GM18526 (cell line): Measurements from ENCODE around the gene PLB1.

Experiments
- POLR2A ChIP-seq: IDR thresholded peaks from 3 replicates; pipeline ENCODE4 v1.6.1; 2011; ENCODE audit not compliant: insufficient read length; ENCODE audit errors: extremely low read depth

Gene PLB1

GRCh38 chr2:28556303-28556702 is 60.4 kb downstream of the PLB1 start:
- no peak for TF ChIP-seq POLR2A

GRCh38 chr2:28557389-28558131 is 61.7 kb downstream of the PLB1 start:
- no peak for TF ChIP-seq POLR2A

DNA sequence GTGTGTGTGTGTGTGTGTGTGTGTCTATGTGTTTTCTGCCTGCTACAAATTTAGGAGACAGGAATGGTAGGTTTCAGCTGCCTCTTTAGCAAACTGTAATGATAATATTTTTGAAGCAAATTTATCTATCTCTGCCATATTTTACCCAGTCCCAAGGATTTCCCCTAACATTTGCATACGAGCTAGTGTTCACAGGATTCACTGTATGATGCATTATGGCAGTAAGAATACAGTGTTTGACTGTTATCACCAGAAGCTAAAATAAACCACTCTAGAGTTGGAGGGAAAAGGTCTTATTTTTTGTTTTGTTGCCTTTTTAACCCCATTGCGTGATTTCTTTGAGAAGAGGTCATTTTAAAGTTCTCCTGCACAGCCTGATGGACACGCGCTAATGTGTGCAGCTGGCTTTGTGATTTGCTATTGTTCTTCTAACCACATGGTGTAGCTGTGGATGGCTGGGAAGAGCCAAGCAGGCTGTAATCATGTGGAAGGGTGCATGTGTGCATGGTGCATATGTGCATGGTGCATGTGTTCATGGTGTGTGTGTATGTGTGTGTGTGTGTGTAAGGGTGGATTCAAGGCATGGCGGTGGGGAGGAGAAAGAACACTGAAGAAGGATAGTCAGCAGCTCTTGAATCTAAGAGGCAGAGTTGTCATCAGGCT is 62.4 kb downstream of the PLB1 start:
- no peak for TF ChIP-seq POLR2A

DNA sequence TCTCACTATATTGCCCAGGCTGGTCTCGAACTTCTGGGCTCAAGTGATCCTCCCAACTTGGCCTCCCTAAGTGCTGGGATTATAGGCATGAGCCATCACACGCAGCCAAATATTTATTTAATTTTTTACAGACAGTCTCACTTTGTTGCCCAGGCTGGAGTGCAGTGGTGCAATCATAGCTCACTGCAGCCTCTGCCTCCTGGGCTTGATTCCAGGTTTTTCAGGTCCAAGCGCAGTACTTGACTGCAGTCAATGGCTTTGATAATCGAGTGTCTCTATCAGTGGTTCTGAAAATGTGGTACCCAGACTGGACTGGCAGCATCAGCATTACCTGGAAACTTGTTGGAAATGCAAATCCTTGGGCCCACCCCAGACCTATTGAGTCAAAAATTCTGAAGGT is 63.1 kb downstream of the PLB1 start:
- TF ChIP-seq POLR2A: no peak

DNA sequence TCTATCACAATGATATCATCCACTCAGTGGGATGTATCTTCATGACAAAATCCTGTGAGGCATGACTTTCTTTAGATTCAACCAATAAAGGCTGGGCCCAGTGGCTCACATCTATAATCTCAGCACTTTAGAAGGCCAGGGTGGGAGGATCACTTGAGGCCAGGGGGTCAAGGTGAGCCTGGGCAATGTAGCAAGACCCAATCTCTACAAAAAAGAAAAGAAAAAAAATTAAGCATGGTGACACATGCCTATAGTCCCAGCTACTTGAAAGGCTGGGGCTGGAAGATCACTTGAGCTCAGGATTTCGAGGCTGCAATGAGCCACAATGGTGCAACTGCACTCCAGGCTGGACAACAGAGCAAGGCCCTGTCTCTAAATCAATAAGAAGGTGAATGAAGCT is 68.0 kb downstream of the PLB1 start:
- no peak for TF ChIP-seq POLR2A

- TF ChIP-seq POLR2A: no peak
Observed at GRCh38 chr2:28564346-28564745, 68.5 kb downstream of the PLB1 start.

DNA sequence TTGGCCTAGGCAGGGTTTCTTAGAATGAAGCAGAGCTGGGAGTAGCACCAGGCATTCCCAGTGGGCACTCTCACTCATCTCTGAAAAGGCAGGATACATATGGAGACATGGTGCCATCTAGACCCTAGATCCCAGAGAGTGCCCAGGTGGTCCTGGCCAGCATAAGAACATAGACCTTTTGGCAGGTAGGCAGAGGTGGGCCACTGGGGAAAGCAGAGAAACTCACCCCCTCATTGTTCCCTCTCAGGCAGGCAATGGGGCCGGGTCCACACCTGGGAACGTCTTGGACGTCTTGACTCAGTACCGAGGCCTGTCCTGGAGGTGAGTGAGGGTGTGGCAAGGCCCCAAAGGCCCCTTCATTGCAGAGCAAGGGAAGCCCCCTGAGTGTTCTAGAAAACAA is 69.2 kb downstream of the PLB1 start:
- no peak for TF ChIP-seq POLR2A

DNA sequence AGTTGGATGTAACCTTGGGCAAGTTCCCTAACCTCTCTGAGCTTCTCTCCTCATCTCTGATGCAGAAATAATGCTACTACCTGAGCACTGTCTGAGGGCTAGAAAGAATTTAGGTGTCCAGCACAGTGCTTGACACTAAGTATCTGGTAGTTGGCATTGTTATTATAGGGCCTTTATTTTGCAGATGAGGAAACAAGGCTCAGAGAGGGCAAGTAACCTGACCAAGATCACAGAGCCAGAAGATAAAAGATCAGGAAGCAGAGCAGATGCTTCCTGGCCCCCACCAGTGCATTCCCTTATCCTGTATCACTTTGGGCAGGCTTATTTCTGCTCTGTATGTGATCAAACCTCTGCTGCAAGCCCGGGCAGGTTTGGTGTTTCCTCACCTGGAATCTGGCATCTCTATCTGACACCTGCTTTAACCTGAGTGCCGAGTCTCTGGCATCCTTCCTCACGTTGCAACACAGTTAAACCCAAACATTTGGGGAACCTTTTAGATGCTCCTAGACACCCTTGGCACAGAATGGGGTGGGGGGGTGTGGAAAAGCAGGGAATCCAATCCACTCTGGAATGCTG is 69.9 kb downstream of the PLB1 start:
- TF ChIP-seq POLR2A: no peak

- no peak for TF ChIP-seq POLR2A
Observed at GRCh38 chr2:28566521-28567041, 70.7 kb downstream of the PLB1 start.

GRCh38 chr2:28567061-28567471 is 71.2 kb downstream of the PLB1 start:
- TF ChIP-seq POLR2A: no peak

DNA sequence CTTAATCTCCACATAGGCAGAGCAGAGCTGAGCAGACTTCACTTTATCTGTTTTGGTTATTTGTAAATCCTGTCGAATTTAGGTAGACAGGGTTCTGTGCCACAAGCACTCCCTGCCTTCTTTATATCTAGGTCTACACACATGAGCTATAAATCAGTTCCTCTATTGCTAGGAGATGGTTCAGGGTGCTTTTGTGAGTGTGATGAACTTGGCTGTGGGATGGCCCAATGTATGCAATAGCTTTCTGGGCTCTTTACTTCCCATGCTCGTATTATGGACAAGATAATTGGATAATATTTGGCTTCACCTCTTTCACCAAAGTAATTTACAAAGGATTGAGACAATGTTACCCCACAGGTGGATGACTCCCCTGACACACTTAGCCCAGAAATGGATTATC is 72.2 kb downstream of the PLB1 start:
- TF ChIP-seq POLR2A: no peak

- TF ChIP-seq POLR2A: no peak
Observed at GRCh38 chr2:28568533-28568932, 72.7 kb downstream of the PLB1 start.

DNA sequence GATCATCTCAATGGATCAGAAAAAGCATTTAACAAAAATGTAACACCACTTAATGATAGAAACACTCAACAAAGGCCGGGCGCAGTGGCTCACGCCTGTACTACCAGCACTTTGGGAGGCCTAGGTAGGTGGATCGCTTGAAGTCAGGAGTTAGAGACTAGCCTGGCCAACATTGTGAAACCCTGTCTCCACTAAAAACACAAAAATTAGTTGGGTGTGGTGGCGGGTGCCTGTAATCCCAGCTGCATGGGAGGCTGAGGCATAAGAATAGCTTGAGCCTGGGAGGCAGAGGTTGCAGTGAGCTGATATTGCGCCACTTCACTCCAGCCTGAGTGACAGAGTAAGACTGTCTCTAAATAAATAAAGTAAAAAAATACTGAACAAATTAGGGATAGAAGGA is 74.6 kb downstream of the PLB1 start:
- TF ChIP-seq POLR2A: no peak

DNA sequence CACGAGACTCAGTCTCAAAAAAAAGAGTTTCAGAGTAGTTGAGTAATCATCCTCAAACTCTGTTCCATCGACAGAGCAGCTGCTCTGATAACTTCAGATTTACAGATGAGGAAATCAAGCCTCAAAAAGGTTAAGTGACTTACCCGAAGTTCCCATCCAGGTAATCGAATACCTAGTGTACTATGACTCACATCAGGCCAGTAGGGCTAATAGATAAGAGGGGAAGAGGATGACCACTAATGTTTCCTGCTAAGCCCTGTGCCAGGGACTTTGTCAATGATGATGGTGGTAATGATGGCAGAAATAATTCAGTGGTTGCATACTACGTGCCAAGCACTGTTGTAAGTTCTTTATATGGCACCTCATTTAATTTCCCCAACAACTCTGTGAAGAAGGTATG is 80.9 kb downstream of the PLB1 start:
- TF ChIP-seq POLR2A: no peak

GRCh38 chr2:28577791-28578680 is 82.2 kb downstream of the PLB1 start:
- no peak for TF ChIP-seq POLR2A
